Mesendoderm (in vitro differentiated cells): Measurements from ENCODE around the gene TEX26.

ENCODE experiments used
- DNase-seq: peaks from one replicate; pipeline ENCODE4 v3.0.0; 2013
- H2AK5ac ChIP-seq: 2 replicates; pipeline ENCODE4 v1.6.1; 2013; ENCODE audit warnings: low read length, inconsistent platforms
- H2BK120ac ChIP-seq: 2 replicates; pipeline ENCODE4 v1.6.1; 2013; ENCODE audit warnings: low read depth, mild to moderate bottlenecking, low read length, moderate library complexity, mixed read lengths
- H2BK15ac ChIP-seq: replicated peaks from 2 replicates; pipeline ENCODE4 v1.6.1; 2013; ENCODE audit warnings: low read depth, mild to moderate bottlenecking, moderate library complexity
- H2BK5ac ChIP-seq: 2 replicates; pipeline ENCODE4 v1.6.1; 2013; ENCODE audit warnings: low read length, inconsistent platforms
- H3K18ac ChIP-seq: 2 replicates; pipeline ENCODE4 v1.6.1; 2013; ENCODE audit warnings: mild to moderate bottlenecking, low read length, mixed read lengths
- H3K23ac ChIP-seq: one replicate; pipeline ENCODE4 v1.6.1; 2013; ENCODE audit warnings: low read length
- H3K27ac ChIP-seq: 2 replicates; pipeline ENCODE4 v1.5.1; 2013; ENCODE audit warnings: low read depth, mild to moderate bottlenecking, inconsistent platforms, low read length, moderate library complexity
- H3K27me3 ChIP-seq: 2 replicates; pipeline ENCODE4 v1.6.1; 2013; ENCODE audit warnings: low read length, control low read depth, mild to moderate bottlenecking, inconsistent platforms; ENCODE audit not compliant: insufficient read depth, poor library complexity
- H3K36me3 ChIP-seq: 2 replicates; pipeline ENCODE4 v1.6.1; 2013; ENCODE audit warnings: low read length, inconsistent platforms; ENCODE audit not compliant: control insufficient read depth, insufficient read depth
- H3K4ac ChIP-seq: one replicate; pipeline ENCODE4 v1.6.1; 2013; ENCODE audit warnings: low read depth, mild to moderate bottlenecking, low read length, moderate library complexity
- H3K4me1 ChIP-seq: 2 replicates; pipeline ENCODE4 v1.6.1; 2013; ENCODE audit warnings: low read depth, low read length, inconsistent platforms; ENCODE audit not compliant: control insufficient read depth
- H3K4me2 ChIP-seq: 2 replicates; pipeline ENCODE4 v1.6.1; 2013; ENCODE audit warnings: low read length
- H3K4me3 ChIP-seq: 2 replicates; pipeline ENCODE4 v1.5.1; 2013; ENCODE audit warnings: mild to moderate bottlenecking, low read length
- H3K56ac ChIP-seq: one replicate; pipeline ENCODE4 v1.6.1; 2013; ENCODE audit warnings: low read length
- H3K79me1 ChIP-seq: 2 replicates; pipeline ENCODE4 v1.6.1; 2013; ENCODE audit warnings: low read length, inconsistent platforms
- H3K79me2 ChIP-seq: 2 replicates; pipeline ENCODE4 v1.6.1; 2013; ENCODE audit warnings: mild to moderate bottlenecking, low read length; ENCODE audit not compliant: control insufficient read depth, insufficient read depth
- H3K9ac ChIP-seq: 2 replicates; pipeline ENCODE4 v1.6.1; 2013; ENCODE audit warnings: low read length, inconsistent platforms
- H4K5ac ChIP-seq: one replicate; pipeline ENCODE4 v1.6.1; 2013; ENCODE audit warnings: low read length
- H4K8ac ChIP-seq: one replicate; pipeline ENCODE4 v1.6.1; 2013; ENCODE audit warnings: low read depth, mild to moderate bottlenecking, control low read depth, low read length, moderate library complexity
- WGBS: extraction: QIAGEN DNeasy Blood & Tissue Kit; methylation state at CpG from one replicate; pipeline ENCODE4 v1.1.7; 2013; ENCODE audit warnings: low lambda C conversion rate, missing lambda C conversion rate; ENCODE audit not compliant: insufficient coverage; ENCODE audit errors: extremely low coverage; 5-methylcytosine and 5-hydroxymethylcytosine counted together

Gene TEX26

GRCh38 chr13:31007417-31007816 lies 75.0 kb downstream of the TEX26 start:
- no peak overlapping the region for H2BK5ac ChIP-seq
- H3K36me3 ChIP-seq = no peaks in the 10 kb centered on the region
- no peak overlapping the region for H2BK120ac ChIP-seq
- H3K9ac ChIP-seq = no peak overlapping the region
- no peaks in the 10 kb centered on the region for H3K79me2 ChIP-seq
- H4K8ac ChIP-seq = no peak overlapping the region
- no peak overlapping the region for H3K4ac ChIP-seq
- no peak overlapping the region for H2BK15ac ChIP-seq
- H3K4me1 ChIP-seq = peaks cover 5% of the 10 kb centered on the region
- H3K27ac ChIP-seq = no peak overlapping the region
- no peak overlapping the region for H2AK5ac ChIP-seq
- no peak overlapping the region for H4K5ac ChIP-seq
- H3K4me2 ChIP-seq = no peak overlapping the region
- no peak overlapping the region for H3K18ac ChIP-seq
- WGBS = no CpG with 5 or more reads among the region's 4 CpGs
- H3K79me1 ChIP-seq = no peaks in the 10 kb centered on the region
- no peak overlapping the region for H3K56ac ChIP-seq
- H3K4me3 ChIP-seq = no peak overlapping the region
- no peak for DNase-seq
- no peak overlapping the region for H3K23ac ChIP-seq
- no peaks in the 10 kb centered on the region for H3K27me3 ChIP-seq

- Histone ChIP-seq H3K79me1 (no peaks in the 10 kb centered on the region), H4K5ac (no peak overlapping the region), H2BK15ac (no peak overlapping the region), H2BK5ac (no peak overlapping the region), H3K79me2 (no peaks in the 10 kb centered on the region), H4K8ac (no peak overlapping the region), H3K4me1 (peaks cover 5% of the 10 kb centered on the region), H2AK5ac (no peak overlapping the region), H3K9ac (no peak overlapping the region), H2BK120ac (no peak overlapping the region), H3K27me3 (no peaks in the 10 kb centered on the region), H3K4me2 (no peak overlapping the region), H3K36me3 (no peaks in the 10 kb centered on the region), H3K4ac (no peak overlapping the region), H3K23ac (no peak overlapping the region), H3K4me3 (no peak overlapping the region), H3K56ac (no peak overlapping the region), H3K27ac (no peak overlapping the region), H3K18ac (no peak overlapping the region)
- no CpG with 5 or more reads among the region's 7 CpGs for WGBS
- no peak for DNase-seq
These were observed 76.1 kb downstream of the TEX26 start for GRCh38 chr13:31008400-31009115.

- Histone ChIP-seq H3K18ac (no peak overlapping the region), H3K79me1 (no peaks in the 10 kb centered on the region), H4K8ac (no peak overlapping the region), H3K9ac (no peak overlapping the region), H2BK120ac (no peak overlapping the region), H2BK15ac (no peak overlapping the region), H3K36me3 (no peaks in the 10 kb centered on the region), H3K4ac (no peak overlapping the region), H3K4me1 (peaks cover 5% of the 10 kb centered on the region), H3K79me2 (no peaks in the 10 kb centered on the region), H3K27me3 (no peaks in the 10 kb centered on the region), H3K27ac (no peak overlapping the region), H3K4me2 (no peak overlapping the region), H3K4me3 (no peak overlapping the region), H2BK5ac (no peak overlapping the region), H3K56ac (no peak overlapping the region), H2AK5ac (no peak overlapping the region), H3K23ac (no peak overlapping the region), H4K5ac (no peak overlapping the region)
- WGBS = no CpG with 5 or more reads among the region's 5 CpGs
- DNase-seq = no peak
These were observed 76.7 kb downstream of the TEX26 start for GRCh38 chr13:31009166-31009565.

GRCh38 chr13:31010296-31010695 lies 77.8 kb downstream of the TEX26 start:
- no peak overlapping the region for H4K5ac ChIP-seq
- no peak overlapping the region for H3K56ac ChIP-seq
- peaks cover 5% of the 10 kb centered on the region for H3K4me1 ChIP-seq
- no peak overlapping the region for H2BK120ac ChIP-seq
- H3K4me2 ChIP-seq = no peak overlapping the region
- no peak overlapping the region for H3K27ac ChIP-seq
- H3K79me1 ChIP-seq = no peaks in the 10 kb centered on the region
- H3K18ac ChIP-seq = no peak overlapping the region
- WGBS = no CpG with 5 or more reads among the region's 2 CpGs
- H3K23ac ChIP-seq = no peak overlapping the region
- no peak overlapping the region for H2AK5ac ChIP-seq
- no peak overlapping the region for H3K4ac ChIP-seq
- no peak for DNase-seq
- H2BK15ac ChIP-seq = no peak overlapping the region
- no peaks in the 10 kb centered on the region for H3K27me3 ChIP-seq
- H3K79me2 ChIP-seq = no peaks in the 10 kb centered on the region
- H3K9ac ChIP-seq = no peak overlapping the region
- no peak overlapping the region for H3K4me3 ChIP-seq
- no peak overlapping the region for H4K8ac ChIP-seq
- no peaks in the 10 kb centered on the region for H3K36me3 ChIP-seq
- H2BK5ac ChIP-seq = no peak overlapping the region

GRCh38 chr13:31011193-31011860 lies 78.9 kb downstream of the TEX26 start:
- no peak overlapping the region for H3K9ac ChIP-seq
- H3K27me3 ChIP-seq = no peaks in the 10 kb centered on the region
- no peak overlapping the region for H3K23ac ChIP-seq
- no peak overlapping the region for H3K56ac ChIP-seq
- H2BK15ac ChIP-seq = no peak overlapping the region
- peaks cover 5% of the 10 kb centered on the region for H3K4me1 ChIP-seq
- no CpG with 5 or more reads among the region's 5 CpGs for WGBS
- H3K36me3 ChIP-seq = no peaks in the 10 kb centered on the region
- no peak overlapping the region for H4K5ac ChIP-seq
- peak; percentile 45 for DNase-seq
- H4K8ac ChIP-seq = no peak overlapping the region
- H2BK120ac ChIP-seq = no peak overlapping the region
- H3K4me2 ChIP-seq = no peak overlapping the region
- H3K79me1 ChIP-seq = no peaks in the 10 kb centered on the region
- H3K79me2 ChIP-seq = no peaks in the 10 kb centered on the region
- no peak overlapping the region for H2AK5ac ChIP-seq
- no peak overlapping the region for H2BK5ac ChIP-seq
- H3K4me3 ChIP-seq = no peak overlapping the region
- no peak overlapping the region for H3K27ac ChIP-seq
- H3K4ac ChIP-seq = no peak overlapping the region
- H3K18ac ChIP-seq = no peak overlapping the region
